ENCODE results near the gene ANAPC13.

ANAPC13 gene

GRCh38 chr3:134481166-134481565, 4.6 kb downstream of the ANAPC13 start:
- DNase-seq = no peak

- DNase-seq = no peak
Observed at GRCh38 chr3:134480546-134480945, 5.2 kb downstream of the ANAPC13 start.

GRCh38 chr3:134477938-134478337, 7.8 kb downstream of the ANAPC13 start:
- no peak for DNase-seq

GRCh38 chr3:134477002-134477401, 8.8 kb downstream of the ANAPC13 start:
- DNase-seq = no peak

- DNase-seq = no peak
Observed at GRCh38 chr3:134476306-134476705, 9.5 kb downstream of the ANAPC13 start.

DNA sequence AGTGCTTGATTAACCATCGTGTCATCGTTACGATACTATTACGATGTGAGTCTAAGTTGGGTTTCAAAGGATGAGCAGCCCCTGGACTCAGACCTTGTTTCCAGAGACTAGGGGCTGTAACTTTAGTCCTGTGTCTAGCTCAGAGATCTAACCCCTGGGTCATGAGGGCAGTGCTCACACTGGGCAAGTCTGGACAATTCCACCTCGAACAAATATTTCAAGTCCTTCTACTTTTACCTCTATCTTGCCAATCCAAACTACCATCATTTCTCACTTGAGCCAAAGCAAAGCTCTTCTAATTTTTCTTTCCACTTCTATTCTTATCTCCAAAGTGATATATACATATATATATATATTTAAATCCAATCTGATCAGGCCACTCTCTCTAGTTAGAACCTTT, 10.8 kb downstream of the ANAPC13 start:
- DNase-seq = no peak

- peak; percentile 15 for DNase-seq
Observed at GRCh38 chr3:134473868-134474546, 11.8 kb downstream of the ANAPC13 start.

- no peak for DNase-seq
Observed at GRCh38 chr3:134472831-134473230, 13.0 kb downstream of the ANAPC13 start.

GRCh38 chr3:134471521-134472193, 14.1 kb downstream of the ANAPC13 start:
- DNase-seq = no peak

DNA sequence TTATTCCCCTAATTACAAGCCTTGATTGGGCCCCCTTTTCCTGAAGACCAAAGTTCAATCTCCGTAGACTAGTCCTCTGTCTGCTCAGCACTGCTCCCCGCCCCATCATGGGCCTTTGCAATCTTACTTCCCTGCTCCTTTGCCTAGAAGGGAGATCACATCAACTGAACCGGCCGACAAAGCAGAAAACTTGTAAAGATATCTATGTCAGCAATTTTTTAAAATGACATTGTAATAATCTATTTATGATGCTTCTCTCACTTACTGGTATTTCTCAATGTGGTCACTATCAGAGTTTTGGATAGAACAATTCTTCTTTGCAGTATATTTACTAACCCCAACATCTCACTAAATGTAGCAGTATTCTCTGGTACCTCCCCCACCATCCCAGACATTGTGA, 17.3 kb downstream of the ANAPC13 start:
- no peak for DNase-seq

GRCh38 chr3:134466331-134466730, 19.5 kb downstream of the ANAPC13 start:
- no peak for DNase-seq

- no peak for DNase-seq
Observed at GRCh38 chr3:134464689-134465365, 21.0 kb downstream of the ANAPC13 start.

DNA sequence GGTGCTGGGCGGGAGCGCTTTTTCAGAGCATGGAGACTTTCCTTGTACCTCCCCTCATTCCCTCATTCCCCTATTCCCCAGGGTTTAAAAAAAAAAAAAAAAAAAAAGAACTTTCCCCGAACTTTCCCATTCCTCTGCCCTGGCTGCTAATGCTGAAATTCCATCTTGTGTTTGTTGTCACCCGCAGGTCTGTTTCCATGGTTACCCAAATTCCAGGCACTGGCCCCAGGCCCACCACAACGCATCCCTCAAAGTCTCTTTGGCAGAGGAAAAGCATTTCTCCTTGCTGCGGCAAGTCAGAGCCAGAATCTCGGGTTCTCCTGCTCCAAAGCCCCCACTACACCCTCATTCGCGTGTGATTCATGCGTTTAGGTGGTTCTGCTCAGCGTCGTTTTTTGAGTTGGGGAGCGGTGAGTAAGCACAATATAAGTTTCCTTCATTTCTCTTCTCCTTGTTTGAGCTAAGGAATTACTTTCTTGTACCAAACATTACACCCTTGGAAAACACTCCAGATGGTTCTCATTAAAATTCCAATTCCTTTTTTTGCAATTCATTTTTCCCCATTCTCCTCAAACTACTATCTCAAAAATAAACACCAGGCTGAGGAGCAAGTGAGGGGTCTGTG, 21.6 kb downstream of the ANAPC13 start:
- DNase-seq = no peak

- no peak for DNase-seq
Observed at GRCh38 chr3:134463676-134464063, 22.1 kb downstream of the ANAPC13 start.

DNA sequence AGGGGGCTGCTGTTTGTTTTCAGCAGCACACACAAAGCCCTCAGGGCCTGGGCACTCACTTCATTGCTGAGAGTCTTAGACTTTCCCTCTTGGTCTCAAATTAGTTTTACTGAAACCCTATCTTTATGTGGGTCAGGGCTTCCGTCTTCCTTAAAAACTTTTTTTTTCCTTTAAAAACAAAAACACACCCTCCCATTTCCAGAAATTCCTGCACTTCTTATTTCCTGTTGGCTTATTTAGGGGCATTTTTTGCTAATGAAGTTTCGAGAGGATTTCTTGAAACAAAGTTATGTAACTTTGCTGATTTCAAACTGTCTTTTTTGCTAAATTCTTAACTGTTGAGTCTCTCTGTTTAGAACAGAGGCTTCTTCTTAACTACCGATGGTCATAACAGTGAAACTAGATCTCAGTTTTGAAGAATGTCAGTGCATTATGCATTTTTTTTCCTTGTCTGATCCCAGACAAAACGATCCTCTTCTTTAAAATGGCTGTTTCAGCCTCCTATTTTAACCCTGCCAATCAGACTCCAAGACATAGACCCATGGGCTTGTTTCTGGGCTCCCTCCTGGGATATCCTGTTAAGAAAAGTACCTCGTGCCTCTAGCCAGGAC, 23.3 kb downstream of the ANAPC13 start:
- no peak for DNase-seq

DNA sequence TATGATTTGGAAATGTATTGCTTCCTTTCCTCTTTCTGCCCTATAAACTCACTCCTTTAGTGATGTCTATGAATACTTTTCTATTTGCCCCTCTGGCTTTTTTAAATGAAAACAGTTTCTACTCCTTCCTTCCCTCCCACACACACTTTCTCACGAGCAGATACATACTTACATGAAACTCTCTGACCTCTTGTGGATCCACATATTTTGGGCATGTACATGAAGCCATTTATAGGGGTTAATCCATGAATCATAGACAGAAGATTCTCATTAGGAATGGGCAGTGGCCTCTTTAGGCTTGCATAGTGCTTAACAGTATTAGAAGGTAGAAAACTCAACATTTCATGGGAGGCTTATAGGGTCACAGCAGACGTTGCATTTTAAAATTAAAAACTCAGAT, 24.8 kb downstream of the ANAPC13 start:
- no peak for DNase-seq

- DNase-seq = no peak
Observed at GRCh38 chr3:134459562-134459961, 26.2 kb downstream of the ANAPC13 start.

DNA sequence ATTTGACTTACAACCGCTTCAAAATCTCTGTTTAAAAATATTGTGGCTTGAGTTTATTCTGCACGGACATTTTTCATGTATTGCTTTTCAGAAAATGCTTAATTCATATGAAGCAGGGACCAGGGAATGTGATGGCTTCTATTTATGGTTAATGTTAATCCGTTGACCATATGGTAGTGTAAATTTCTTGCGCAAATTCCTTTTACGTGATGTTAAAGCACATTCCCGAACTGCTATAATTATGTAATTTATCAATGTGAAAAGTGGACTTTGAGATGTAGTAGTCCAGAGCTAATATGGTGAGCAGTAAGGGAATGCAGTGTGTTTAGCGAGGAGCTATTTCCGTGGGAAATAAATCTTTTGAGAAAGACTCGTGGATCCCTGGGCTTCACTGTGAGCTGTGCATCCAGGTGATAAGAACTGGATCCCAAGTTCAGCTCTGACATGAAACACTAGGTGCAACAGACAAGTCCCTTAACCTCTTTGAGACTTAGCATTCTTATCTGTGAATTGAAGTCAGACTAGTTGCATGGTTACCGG, 27.3 kb downstream of the ANAPC13 start:
- no peak for DNase-seq

DNA sequence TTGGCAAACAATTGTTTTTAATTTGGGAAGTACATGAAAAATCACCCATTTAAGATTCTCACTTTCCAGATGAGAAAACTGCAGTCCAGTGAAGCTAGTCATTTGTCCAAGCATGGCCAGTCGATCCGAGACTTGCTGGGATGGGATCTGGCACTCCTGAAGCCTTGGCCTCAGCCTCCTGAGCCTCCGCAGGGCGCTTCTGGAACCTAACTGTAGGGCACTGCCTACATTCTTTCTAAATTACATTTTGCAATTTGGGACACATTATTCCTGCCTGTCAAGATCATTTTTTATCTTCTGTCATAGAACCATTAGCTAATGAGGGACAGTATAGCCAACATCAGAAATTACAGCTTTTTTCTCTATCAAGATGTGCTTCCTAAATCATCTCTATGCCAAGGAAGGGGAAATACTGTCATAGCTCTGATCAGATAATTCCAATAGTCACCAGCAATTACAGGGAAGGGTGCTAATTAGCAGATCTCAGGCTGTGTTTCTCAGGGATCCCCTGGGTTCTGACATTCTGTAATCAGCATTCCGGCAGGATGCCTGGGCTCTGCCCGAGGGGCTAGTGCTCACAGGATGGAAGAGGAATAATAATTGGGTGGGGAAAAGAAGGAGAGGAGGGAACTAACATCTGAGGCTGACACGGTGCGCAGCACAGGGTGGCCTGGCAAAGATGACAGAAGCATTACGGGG, 28.3 kb downstream of the ANAPC13 start:
- no peak for DNase-seq

- no peak for DNase-seq
Observed at GRCh38 chr3:134453631-134454030, 32.2 kb downstream of the ANAPC13 start.

- DNase-seq = no peak
Observed at GRCh38 chr3:134449951-134450350, 35.8 kb downstream of the ANAPC13 start.

- no peak for DNase-seq
Observed at GRCh38 chr3:134449277-134449676, 36.5 kb downstream of the ANAPC13 start.
